Esophagus squamous epithelium (tissue), 4 donors: ENCODE measurements around the gene POLN.

Experiments
- CTCF ChIP-seq, 6 experiments: fragments of 450-650 bp in 4 of 6; fragments of 200-600 bp in 2 of 6; sonication (generic) in 2 of 6; IDR thresholded peaks; one replicate each; pipeline ENCODE4 v1.5.1; 2016 to 2019; ENCODE audit warnings: antibody characterized with exemption in 6 of 6, mild to moderate bottlenecking in 4 of 6, moderate library complexity in 4 of 6
- POLR2A ChIP-seq, 4 donors: fragments of 450-650 bp; IDR thresholded peaks; one replicate each; pipeline ENCODE4 v1.6.1; 2017; ENCODE audit warnings: antibody characterized with exemption in 4 of 4, mild to moderate bottlenecking in 4 of 4, moderate library complexity in 3 of 4

GRCh38 chr4:2066571-2067445, 175.1 kb downstream of the POLN start:
- TF ChIP-seq CTCF (IDR thresholded peaks at IDR 0.05) (no peak), POLR2A (IDR thresholded peaks at IDR 0.05) (no peak)
